OCI-LY3 (cell line): ENCODE results near the gene MAGI1.

Experiments used
- H2AFZ ChIP-seq: fragments of 200-600, 300-600 bp; shearing (Covaris generic); 2 replicates; pipeline ENCODE4 v1.6.0; 2014; ENCODE audit warnings: antibody characterized with exemption, low read depth, low read length
- H3K27ac ChIP-seq: fragments of 200-600, 300-600 bp; sonication (generic); 2 replicates; pipeline ENCODE4 v1.5.1; 2014; ENCODE audit warnings: mild to moderate bottlenecking, low read length, moderate library complexity, mixed read lengths
- H3K27me3 ChIP-seq: fragments of 200-600, 300-600 bp; sonication (generic); 2 replicates; pipeline ENCODE4 v1.6.1; 2014; ENCODE audit warnings: low read depth, low read length, mixed read lengths
- H3K36me3 ChIP-seq: fragments of 200-600, 300-600 bp; sonication (generic); replicated peaks from 2 replicates; pipeline ENCODE3; 2014; ENCODE audit warnings: low read depth, low read length, mixed read lengths
- H3K4me1 ChIP-seq: fragments of 300-600, 200-600 bp; sonication (generic); 2 replicates; pipeline ENCODE4 v1.6.1; 2014; ENCODE audit warnings: low read length, mixed read lengths
- H3K4me2 ChIP-seq: fragments of 200-600, 300-600 bp; sonication (generic); 2 replicates; pipeline ENCODE4 v1.6.1; 2014; ENCODE audit warnings: low read length, mixed read lengths
- H3K4me3 ChIP-seq: fragments of 300-600, 200-600 bp; sonication (generic); 2 replicates; pipeline ENCODE4 v1.5.1; 2014; ENCODE audit warnings: antibody characterized with exemption, mild to moderate bottlenecking, low read length, moderate library complexity
- H3K79me2 ChIP-seq: fragments of 300-600, 200-600 bp; shearing (Covaris generic); 2 replicates; pipeline ENCODE4 v1.6.1; 2014; ENCODE audit warnings: mild to moderate bottlenecking, low read length, mixed read lengths
- H3K9ac ChIP-seq: fragments of 300-600, 200-600 bp; shearing (Covaris generic); 2 replicates; pipeline ENCODE4 v1.6.0; 2014; ENCODE audit warnings: mild to moderate bottlenecking, low read length, moderate library complexity
- H3K9me3 ChIP-seq: fragments of 200-600, 300-600 bp; shearing (Covaris generic); 2 replicates; pipeline ENCODE4 v1.6.1; 2014; ENCODE audit warnings: low read length, mixed read lengths; ENCODE audit not compliant: insufficient read depth
- H4K20me1 ChIP-seq: fragments of 200-600, 300-600 bp; sonication (generic); 2 replicates; pipeline ENCODE4 v1.6.1; 2016; ENCODE audit warnings: low read length, mixed read lengths; ENCODE audit not compliant: insufficient read depth
- EZH2phosphoT487 ChIP-seq: fragments of 200-600 bp; shearing (Covaris generic); IDR thresholded peaks from 2 replicates; pipeline ENCODE4 v1.6.1; 2018; ENCODE audit warnings: antibody characterized with exemption, mixed run types, low read depth
- TF ChIP-seq, protein P1 (sequence below): fragments of 200-600, 300-600 bp; sonication (generic); IDR thresholded peaks from 2 replicates; pipeline ENCODE4 v1.5.1; 2014; ENCODE audit warnings: antibody characterized with exemption, low read length, low read depth

The MAGI1 gene

DNA sequence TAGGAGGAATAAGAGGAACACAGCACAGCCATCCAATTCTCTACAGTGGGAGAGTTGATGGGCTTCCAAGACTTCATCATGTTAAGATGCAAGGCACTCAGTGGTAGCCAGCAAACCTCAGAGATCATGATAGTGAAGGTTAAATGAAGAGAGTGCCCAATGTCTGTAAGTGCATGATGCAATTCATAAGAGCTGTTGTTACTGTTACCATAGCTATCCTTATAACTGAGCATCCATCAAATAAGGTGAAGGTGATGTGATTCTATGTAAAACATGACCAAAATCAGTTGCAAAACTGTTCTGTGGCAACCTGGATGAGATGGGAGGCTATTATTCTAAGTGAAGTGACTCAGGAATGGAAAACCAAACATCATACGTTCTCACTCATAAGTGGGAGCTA lies 289.7 kb downstream of the MAGI1 start:
- Histone ChIP-seq H3K79me2 (no peaks in the 10 kb centered on the region), H3K4me3 (no peak overlapping the region), H2AFZ (no peak overlapping the region), H3K9me3 (no peaks in the 10 kb centered on the region), H3K4me2 (no peak overlapping the region), H3K27ac (no peak overlapping the region), H4K20me1 (no peaks in the 10 kb centered on the region), H3K36me3 (no peaks in the 10 kb centered on the region), H3K4me1 (no peaks in the 10 kb centered on the region), H3K9ac (no peak overlapping the region), H3K27me3 (no peaks in the 10 kb centered on the region)
- TF ChIP-seq, protein P1, sequence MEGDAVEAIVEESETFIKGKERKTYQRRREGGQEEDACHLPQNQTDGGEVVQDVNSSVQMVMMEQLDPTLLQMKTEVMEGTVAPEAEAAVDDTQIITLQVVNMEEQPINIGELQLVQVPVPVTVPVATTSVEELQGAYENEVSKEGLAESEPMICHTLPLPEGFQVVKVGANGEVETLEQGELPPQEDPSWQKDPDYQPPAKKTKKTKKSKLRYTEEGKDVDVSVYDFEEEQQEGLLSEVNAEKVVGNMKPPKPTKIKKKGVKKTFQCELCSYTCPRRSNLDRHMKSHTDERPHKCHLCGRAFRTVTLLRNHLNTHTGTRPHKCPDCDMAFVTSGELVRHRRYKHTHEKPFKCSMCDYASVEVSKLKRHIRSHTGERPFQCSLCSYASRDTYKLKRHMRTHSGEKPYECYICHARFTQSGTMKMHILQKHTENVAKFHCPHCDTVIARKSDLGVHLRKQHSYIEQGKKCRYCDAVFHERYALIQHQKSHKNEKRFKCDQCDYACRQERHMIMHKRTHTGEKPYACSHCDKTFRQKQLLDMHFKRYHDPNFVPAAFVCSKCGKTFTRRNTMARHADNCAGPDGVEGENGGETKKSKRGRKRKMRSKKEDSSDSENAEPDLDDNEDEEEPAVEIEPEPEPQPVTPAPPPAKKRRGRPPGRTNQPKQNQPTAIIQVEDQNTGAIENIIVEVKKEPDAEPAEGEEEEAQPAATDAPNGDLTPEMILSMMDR, result no peak
- no peak for TF ChIP-seq EZH2phosphoT487

GRCh38 chr3:65748326-65748725 lies 290.4 kb downstream of the MAGI1 start:
- Histone ChIP-seq H3K27me3 (no peaks in the 10 kb centered on the region), H3K4me3 (no peak overlapping the region), H3K4me1 (no peaks in the 10 kb centered on the region), H3K9ac (no peak overlapping the region), H3K79me2 (no peaks in the 10 kb centered on the region), H2AFZ (no peak overlapping the region), H3K9me3 (no peaks in the 10 kb centered on the region), H4K20me1 (no peaks in the 10 kb centered on the region), H3K27ac (no peak overlapping the region), H3K36me3 (no peaks in the 10 kb centered on the region), H3K4me2 (no peak overlapping the region)
- no peak for TF ChIP-seq EZH2phosphoT487
- TF ChIP-seq, protein P1, result no peak

DNA sequence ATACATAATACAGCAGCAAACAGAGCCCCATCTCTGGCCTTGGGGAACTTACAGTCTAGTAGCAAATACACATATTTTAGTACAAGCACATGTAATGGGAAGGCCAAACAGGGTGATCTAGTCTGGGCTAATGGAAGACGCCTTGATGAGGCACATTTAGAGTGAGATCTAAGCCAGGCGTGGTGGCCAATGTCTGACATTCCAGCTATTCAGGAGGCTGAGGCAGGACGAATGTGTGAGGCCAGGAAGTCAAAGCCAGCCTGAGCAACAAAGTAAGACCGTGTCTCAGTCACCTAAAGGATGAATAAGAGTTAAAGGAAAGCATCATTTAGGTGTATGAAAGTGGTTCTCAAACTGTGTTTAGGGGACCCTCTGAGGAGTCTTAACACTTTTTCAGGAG lies 291.9 kb downstream of the MAGI1 start:
- Histone ChIP-seq H3K36me3 (no peaks in the 10 kb centered on the region), H3K4me3 (no peak overlapping the region), H3K27me3 (no peaks in the 10 kb centered on the region), H4K20me1 (no peaks in the 10 kb centered on the region), H3K27ac (no peak overlapping the region), H3K4me2 (no peak overlapping the region), H3K79me2 (no peaks in the 10 kb centered on the region), H3K9ac (no peak overlapping the region), H3K4me1 (no peaks in the 10 kb centered on the region), H2AFZ (no peak overlapping the region), H3K9me3 (no peaks in the 10 kb centered on the region)
- no peak for TF ChIP-seq EZH2phosphoT487
- TF ChIP-seq, protein P1, result no peak

DNA sequence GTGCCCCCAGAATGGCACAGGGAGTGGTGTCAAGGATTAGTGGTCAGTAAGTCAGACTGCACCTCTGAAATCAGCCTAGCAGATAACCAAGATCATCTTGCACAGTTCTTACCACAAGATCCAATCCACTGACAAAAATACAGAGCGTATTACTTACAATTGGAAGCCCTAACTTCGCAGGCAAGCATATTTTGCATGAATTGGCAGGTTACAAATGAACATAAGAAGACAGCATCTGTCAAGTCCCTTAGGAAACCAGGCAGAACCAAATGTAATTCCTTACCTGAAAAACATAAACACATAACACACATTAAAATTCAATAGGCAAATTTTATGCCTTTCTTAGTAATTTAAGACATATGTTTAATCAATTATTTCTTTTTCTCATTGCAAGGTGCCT lies 293.4 kb downstream of the MAGI1 start:
- H4K20me1 ChIP-seq, result no peaks in the 10 kb centered on the region
- H3K79me2 ChIP-seq, result no peaks in the 10 kb centered on the region
- H3K9me3 ChIP-seq, result no peaks in the 10 kb centered on the region
- no peak overlapping the region for H3K4me2 ChIP-seq
- no peaks in the 10 kb centered on the region for H3K4me1 ChIP-seq
- H3K27me3 ChIP-seq, result 0 out of 2 replicates have a peak, but pooled peaks cover 3% of the 10 kb centered on the region
- H3K4me3 ChIP-seq, result no peak overlapping the region
- no peak overlapping the region for H3K9ac ChIP-seq
- no peak overlapping the region for H2AFZ ChIP-seq
- no peaks in the 10 kb centered on the region for H3K36me3 ChIP-seq
- TF ChIP-seq EZH2phosphoT487, result no peak
- TF ChIP-seq, protein P1, result no peak
- H3K27ac ChIP-seq, result no peak overlapping the region
